Calu3 (cell line): Measurements from ENCODE around the gene DHRS7B. TPM values are rescaled to one million over a fixed set of nuclear protein-coding genes. Genes with fewer than 3 reads are reported as not detected.
"Not testable (repeated sequence)": the region's sequence is repeated elsewhere in the genome, so short reads cannot be mapped to it uniquely, and the experiment has no call there.

ENCODE experiments used
- BruUV-seq: library from RNA; stranded (reverse); fragments of 400-500 nt; replicated peaks from 2 replicates; lab custom pipeline; 2021; lab: Mats Ljungman, UMichigan
- CTCF ChIA-PET: fragments of 300-600 bp; sonication (Branson Sonifier 250); formaldehyde crosslinking; loops from one replicate; lab custom pipeline; 2022; ENCODE audit warnings: antibody characterized with exemption; lab: Charles Lee
- DNase-seq: peaks from one replicate; pipeline ENCODE4 v3.0.0; 2022
- H3K27ac Mint-ChIP-seq: one replicate; pipeline ENCODE4 v1.8.0; 2022; ENCODE audit warnings: mixed read lengths; ENCODE audit not compliant: unreplicated experiment
- H3K27me3 Mint-ChIP-seq: one replicate; pipeline ENCODE4 v1.8.0; 2022; ENCODE audit warnings: mixed read lengths; ENCODE audit not compliant: unreplicated experiment
- H3K36me3 Mint-ChIP-seq: one replicate; pipeline ENCODE4 v1.8.0; 2022; ENCODE audit warnings: mild to moderate bottlenecking, moderate library complexity, mixed read lengths; ENCODE audit not compliant: insufficient read depth, unreplicated experiment
- H3K4me1 Mint-ChIP-seq: one replicate; pipeline ENCODE4 v1.8.0; 2022; ENCODE audit warnings: mild to moderate bottlenecking, low read depth, mixed read lengths; ENCODE audit not compliant: unreplicated experiment
- H3K4me3 Mint-ChIP-seq: one replicate; pipeline ENCODE4 v1.8.0; 2022; ENCODE audit warnings: mild to moderate bottlenecking, low read depth, moderate library complexity, mixed read lengths; ENCODE audit not compliant: unreplicated experiment
- H3K9me3 Mint-ChIP-seq: one replicate; pipeline ENCODE4 v1.8.0; 2022; ENCODE audit warnings: low read depth, mixed read lengths; ENCODE audit not compliant: unreplicated experiment
- CTCF ChIP-seq: fragments of 200-600 bp; IDR thresholded peaks from one replicate; pipeline ENCODE4 v1.8.0; 2022; ENCODE audit warnings: antibody characterized with exemption; ENCODE audit not compliant: unreplicated experiment
- intact Hi-C: fragments of 100-400 bp; cut with micrococcal nuclease; formaldehyde crosslinking; loops from one replicate; pipeline ENCODE4 v1.10.0; 2022; ENCODE audit not compliant: unreplicated experiment
- total RNA-seq: library from RNA; stranded (reverse); gene quantifications from 2 replicates; pipeline ENCODE4 v1.2.3, GENCODE V29; 2022

DHRS7B gene
- total RNA-seq, 1 experiment from 2014 or later, result 15.3 TPM

GRCh38 chr17:21217346-21217745, 90.6 kb downstream of the DHRS7B start:
- intact Hi-C loops, result loop anchor here (10.0 kb wide), 2 partner anchors 93 to 173 kb away; partner anchors contain the start of genes DHRS7B and USP22
- CTCF ChIA-PET, result no interaction called here
- Mint-ChIP-seq H3K9me3 (no peaks in the 10 kb centered on the region), H3K27ac (no peak overlapping the region), H3K27me3 (no peaks in the 10 kb centered on the region), H3K4me1 (peaks cover 20% of the 10 kb centered on the region), H3K4me3 (no peak overlapping the region), H3K36me3 (peaks cover 25% of the 10 kb centered on the region)
- no TSS peak for BruUV-seq
- DNase-seq, result no peak
- no peak for TF ChIP-seq CTCF

GRCh38 chr17:21218101-21218500, 91.3 kb downstream of the DHRS7B start:
- no TSS peak for BruUV-seq
- no peak for DNase-seq
- H3K27me3 Mint-ChIP-seq, result no peaks in the 10 kb centered on the region
- no peak overlapping the region for H3K4me3 Mint-ChIP-seq
- TF ChIP-seq CTCF, result no peak
- H3K36me3 Mint-ChIP-seq, result peaks cover 19% of the 10 kb centered on the region
- H3K27ac Mint-ChIP-seq, result no peak overlapping the region
- no peaks in the 10 kb centered on the region for H3K9me3 Mint-ChIP-seq
- intact Hi-C loops, result loop anchor here (10.0 kb wide), 2 partner anchors 93 to 173 kb away; partner anchors contain the start of genes DHRS7B and USP22
- CTCF ChIA-PET, result no interaction called here
- peaks cover 20% of the 10 kb centered on the region for H3K4me1 Mint-ChIP-seq

DNA sequence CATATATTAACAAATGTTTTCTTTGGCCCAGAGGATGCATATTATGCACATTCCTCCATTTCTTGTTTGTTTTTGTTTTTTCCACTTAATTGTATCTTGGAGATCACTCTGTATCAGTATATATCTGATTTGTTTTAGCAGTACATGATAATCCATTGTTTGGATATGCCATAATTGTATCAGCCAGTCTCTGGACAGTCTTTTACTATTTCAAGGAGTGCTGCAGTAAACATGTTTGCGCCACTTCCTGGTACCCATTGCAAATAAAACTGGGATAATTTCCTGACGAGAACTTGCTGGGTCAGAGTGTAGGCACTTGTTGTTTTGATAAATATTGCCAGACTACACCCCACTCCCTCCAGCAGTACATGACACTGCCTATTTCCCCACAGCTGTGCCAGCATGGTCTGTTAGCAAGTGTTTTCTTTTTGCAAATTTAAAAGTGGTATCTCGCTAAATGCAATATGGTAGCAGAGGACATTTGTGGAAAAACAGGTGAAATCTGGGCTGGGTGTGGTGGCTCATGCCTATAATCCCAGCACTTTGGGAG, 92.1 kb downstream of the DHRS7B start:
- no peak for DNase-seq
- Mint-ChIP-seq H3K27ac (no peak overlapping the region), H3K9me3 (no peaks in the 10 kb centered on the region), H3K4me3 (no peak overlapping the region), H3K36me3 (peaks cover 11% of the 10 kb centered on the region), H3K27me3 (no peaks in the 10 kb centered on the region), H3K4me1 (peaks cover 20% of the 10 kb centered on the region)
- no peak for TF ChIP-seq CTCF
- CTCF ChIA-PET, result no interaction called here
- intact Hi-C loops, result loop anchor here (10.0 kb wide), 2 partner anchors 94 to 174 kb away; partner anchors contain the start of genes DHRS7B and USP22
- no TSS peak for BruUV-seq

- TF ChIP-seq CTCF, result no peak
- H3K36me3 Mint-ChIP-seq, result no peaks in the 10 kb centered on the region
- no peak overlapping the region for H3K4me3 Mint-ChIP-seq
- H3K27ac Mint-ChIP-seq, result no peak overlapping the region
- intact Hi-C loops, result no loop called here
- CTCF ChIA-PET, result no interaction called here
- no peaks in the 10 kb centered on the region for H3K9me3 Mint-ChIP-seq
- no peak for DNase-seq
- no TSS peak for BruUV-seq
- H3K4me1 Mint-ChIP-seq, result no peaks in the 10 kb centered on the region
- H3K27me3 Mint-ChIP-seq, result no peaks in the 10 kb centered on the region
These were observed 96.3 kb downstream of the DHRS7B start for GRCh38 chr17:21223086-21223485.

DNA sequence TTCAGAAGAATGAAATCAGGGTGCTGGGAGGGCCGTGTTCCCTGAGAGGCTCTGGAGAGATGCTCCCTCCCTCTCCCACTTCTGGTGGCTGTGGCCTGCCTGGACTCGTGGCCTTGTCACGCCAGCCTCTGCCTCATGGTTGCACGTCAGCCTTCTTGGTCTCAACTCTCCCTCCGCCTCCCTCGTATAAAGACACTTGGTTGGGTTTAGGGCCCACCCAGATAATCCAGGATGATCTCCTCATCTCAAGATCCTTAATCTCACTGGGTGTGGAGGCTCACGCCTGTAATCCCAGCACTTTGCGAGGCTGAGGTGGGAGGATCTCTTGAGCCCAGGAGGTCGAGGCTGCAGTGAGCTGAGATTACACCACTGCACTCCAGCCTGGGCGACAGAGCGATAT, 100.5 kb downstream of the DHRS7B start:
- H3K9me3 Mint-ChIP-seq, H3K27me3 Mint-ChIP-seq, H3K4me3 Mint-ChIP-seq, H3K27ac Mint-ChIP-seq, BruUV-seq, H3K4me1 Mint-ChIP-seq, CTCF ChIA-PET, DNase-seq, H3K36me3 Mint-ChIP-seq, intact Hi-C loops: not testable (repeated sequence)
